DMS79 (cell line): Measurements from ENCODE around the gene PPFIA2.
A peak's percentile ranks its signal among the peaks of the same experiment; 100 is the strongest.

ENCODE experiments used
- DNase-seq: peaks from one replicate; lab custom pipeline; 2025; lab: John Stamatoyannopoulos, UW

PPFIA2 gene

DNA sequence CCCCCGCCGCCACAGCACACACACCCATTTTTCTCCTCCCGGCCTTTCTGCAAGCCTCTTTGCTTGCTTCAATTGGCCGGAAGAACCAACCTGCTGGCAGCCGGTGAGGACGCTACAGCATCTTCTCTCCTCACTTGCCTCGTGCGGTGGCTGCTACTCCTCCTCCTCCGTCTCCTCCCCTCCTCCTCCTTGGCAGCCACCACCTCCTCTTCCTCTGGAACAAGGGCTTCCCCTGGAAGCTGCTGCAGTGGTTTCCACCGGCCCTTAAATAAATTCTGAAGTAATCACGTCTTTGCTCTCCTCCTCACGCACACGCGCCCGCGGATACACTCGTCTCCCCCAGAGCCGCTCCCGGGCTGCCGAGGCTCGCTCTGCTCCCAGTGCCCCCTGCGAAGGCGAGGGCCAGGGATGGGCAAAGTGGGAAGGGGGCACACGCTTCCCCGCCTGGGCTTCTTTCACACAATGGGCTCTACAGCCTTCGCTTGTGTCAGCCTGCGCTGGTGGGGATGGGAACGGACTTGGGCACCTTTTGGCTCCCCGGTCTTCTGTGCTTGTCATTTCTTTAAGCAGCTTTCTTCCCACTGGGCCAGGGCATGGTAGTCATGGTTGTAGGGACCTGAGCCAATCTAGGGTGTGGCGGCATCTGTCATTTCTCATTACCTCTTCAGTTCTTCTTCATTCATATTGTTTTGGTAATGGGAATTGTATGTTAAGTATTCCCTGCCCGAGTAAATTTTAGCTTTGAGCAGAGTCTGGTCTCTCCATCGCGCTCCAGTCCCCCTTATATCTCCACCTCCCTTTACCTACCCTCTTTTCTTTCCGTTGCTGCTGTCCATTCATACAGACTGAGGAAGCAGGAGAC is at the start of gene PPFIA2:
PPFIA2 (minus strand) TSS at position 161 of the 862 bp plus-strand sequence.
- DNase-seq: peak; percentile 13

DNA sequence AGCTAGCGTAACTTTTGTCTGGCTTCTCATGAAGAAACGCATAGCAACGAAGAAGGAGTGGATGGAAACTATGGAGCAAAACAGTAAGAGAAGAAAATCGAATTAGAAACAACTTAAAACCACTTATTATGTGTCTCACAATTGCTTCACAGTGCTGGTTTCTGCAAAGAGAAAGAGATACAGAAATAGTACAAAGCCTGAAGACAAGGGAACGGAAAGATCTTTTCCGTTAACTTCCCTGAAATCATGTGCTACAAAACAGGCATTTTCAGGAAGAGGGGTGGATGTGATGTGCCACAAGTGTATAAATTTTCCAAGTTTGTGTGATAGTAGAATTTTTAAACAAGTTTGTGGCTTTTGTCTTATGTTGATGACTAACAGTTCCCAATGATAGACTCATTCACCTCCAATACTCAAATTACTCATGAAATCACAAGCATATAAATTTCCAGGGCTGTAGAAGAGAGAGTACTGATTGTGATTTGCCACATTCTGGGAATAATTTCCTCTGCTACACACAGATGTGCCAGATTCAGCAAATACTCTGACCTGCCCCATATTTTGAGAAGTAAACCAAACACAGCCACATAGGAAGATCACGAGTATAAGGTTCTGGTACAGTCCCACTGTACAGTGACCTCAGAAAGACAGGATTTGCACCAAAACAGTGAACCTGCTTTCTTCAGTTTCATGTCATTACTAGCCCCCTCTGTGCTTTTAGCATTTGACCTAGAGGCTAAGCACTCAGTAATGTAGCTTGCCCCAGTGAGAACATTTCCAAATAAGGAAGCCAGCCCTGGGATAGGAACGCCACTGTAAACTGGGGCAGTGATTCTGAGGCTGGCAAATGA is 41.4 kb upstream of the PPFIA2 start:
- no peak for DNase-seq

DNA sequence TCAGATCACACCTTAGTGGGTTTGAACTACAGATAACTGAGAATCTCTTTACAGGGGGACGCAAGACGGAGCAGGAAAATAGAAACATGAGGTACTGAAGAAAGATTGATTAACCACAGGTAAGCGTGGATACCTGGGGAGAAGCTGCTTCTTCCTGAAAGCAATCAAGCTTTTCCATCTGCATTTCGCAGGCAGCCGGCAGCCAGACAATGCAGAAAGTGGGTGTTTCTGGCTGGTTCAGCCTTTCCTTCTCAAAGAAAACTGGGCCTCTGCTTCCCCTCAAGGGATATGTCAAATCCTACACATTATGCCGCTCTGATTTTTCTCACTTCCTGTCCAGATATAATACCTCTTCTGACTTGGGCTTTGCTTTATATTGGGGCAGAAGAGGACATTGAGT is 39.1 kb upstream of the PPFIA2 start:
- no peak for DNase-seq

DNA sequence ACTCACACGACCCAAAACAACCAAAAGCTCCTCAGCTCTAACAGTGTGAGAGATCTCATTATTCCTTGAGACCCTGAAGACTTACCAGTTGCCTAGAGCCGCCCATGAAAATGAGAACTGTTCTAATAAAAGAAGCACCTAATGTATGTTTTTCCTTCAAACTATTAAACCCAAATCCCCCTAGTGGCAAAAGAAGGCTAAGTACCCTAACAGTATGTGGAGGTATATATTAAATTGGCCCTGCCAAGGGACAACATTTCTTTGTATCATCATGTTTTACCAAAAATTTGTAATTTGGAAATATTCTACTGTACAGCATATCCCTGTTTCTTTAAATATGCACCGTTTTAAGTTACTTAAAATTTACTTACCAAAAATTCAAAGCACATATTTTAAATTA is 38.0 kb upstream of the PPFIA2 start:
- no peak for DNase-seq

DNA sequence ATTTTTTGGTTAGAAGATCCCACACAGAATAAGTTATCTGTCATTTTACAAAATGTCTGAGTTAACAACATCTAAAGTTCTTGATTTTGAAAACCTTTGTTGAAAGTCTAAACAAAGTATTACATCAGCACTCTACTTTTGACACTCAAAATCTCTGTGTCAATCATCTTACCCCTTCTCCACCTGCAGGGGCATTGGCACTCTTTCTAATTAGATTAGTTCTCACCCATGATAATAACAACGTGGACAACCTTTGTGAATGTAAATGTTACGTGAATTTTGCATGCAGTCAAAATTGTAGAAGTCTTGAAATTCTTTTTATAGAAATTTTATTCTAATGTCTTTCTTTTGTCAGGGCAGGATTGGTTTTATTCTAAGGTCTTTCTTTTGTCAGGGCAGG is 33.5 kb upstream of the PPFIA2 start:
- no peak for DNase-seq

DNA sequence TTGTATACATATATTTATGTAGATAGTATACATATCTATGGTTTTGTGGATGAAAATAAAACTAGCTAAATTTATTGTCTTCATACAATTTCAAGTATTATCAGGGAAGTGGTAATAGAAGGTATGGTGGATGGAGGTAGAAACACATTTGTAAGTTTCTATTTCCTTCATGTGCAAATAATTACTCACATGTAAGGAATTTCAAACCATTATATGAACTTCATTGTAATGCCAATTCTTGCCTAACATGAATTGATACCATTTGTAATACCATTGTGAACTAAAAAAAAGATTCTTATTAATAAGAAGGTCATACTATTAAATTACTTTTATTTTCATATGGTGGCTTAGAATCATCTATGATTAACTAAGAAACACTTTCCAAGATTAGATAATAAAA is 20.1 kb upstream of the PPFIA2 start:
- DNase-seq: no peak

DNA sequence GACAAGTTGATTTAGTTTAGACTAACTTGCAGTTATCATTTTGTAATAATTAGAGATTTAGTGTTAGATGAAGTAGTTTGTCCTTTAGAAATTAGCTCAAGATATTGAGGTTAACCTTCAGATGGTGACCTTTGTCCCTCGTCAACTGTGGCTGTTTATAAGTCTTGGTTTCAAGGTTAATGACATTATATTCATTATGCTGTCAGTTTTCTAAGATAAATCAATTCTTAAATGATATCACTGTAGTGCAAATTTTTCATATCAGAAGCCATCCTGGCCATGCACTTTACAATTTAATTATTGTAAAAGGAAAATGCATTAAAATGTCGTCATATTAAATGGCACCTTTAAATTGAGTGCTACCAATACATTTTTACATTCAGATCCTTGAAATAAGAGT is 19.6 kb upstream of the PPFIA2 start:
- DNase-seq: no peak

DNA sequence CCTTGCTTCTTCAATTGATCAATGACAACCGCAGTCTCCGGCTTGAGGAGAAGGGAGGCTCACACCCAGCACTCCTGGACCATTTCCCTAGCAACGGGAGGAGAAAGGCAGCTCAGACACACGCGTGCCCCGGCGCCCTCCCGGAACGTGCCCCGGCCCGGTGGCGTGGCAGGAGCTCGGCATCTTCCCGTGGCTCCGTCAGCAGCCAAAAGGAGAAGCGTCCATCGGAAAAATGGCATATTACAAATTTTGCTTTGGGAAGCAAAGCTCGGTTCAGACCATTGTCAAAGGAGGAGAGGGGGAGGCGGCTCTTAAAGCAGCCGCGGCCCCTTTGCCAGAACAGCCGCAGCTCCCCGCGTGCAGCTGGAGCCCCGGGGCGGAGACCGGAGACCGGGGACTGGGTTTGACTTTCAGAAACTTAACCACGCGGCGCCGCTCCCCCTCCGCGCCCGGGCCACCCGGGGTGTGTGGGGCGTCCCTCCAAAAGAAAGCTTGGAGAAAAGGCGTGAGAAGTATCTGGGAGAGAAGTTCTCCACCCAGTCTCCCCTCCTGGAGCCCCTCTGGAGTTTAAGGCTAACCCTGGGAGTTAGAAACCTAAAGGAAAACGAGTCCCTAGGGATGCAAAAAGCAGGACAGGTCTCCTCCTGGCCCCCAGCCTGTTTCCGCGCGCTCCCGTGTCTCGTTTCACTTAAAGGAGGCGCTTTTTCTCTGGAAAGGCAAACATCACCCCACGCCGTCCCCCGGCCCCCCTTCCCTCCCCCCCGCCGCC is 545 bp downstream of the PPFIA2 start:
- DNase-seq: no peak

DNA sequence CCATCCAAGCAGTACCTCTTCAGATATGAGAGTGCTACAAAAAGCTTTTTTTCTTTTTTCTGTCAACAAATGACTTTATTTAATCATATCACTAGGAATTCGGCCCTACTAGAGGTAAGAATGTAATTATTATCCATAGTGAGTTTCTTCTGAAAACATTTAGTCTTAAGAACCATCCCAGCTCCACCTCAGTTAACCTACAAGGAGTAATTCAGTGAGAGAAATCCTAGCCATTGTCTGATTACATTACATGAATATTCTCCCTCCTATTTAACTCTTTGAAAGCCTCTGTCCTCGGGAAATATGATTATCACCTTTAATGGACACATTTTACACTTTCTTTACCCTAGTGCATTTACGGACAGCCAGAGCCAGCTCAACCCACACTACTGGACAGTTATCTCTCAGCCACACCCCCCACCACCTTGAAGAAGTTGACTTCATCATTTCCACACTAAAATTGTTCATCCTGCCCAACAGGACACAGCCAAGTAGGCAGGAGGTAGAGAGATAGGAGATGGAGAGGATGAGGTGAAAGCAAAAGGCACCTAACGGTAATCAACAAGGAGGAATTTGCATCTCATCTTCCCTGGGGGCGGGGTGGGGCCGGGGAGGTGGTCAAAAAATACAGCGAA is 1.3 kb downstream of the PPFIA2 start:
- DNase-seq: no peak

DNA sequence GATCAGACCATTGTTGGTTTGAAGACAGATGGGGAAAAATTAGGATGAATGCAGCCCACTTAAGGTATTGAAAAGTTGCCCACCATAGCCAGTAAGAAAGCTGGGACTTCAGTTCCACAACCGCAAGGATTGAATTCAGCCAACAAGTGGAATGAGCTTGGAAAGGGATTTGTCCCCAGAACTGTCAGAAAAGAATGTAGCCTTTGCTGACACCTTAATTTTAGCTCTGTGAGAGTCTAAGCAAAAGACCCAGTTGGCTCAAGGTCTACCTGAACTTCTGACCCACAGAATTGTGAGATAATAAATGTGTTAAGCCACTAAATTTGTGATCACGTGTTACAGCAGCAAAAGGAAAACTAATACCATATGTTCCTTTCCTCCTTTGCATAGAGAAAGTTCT is 29.4 kb downstream of the PPFIA2 start:
- DNase-seq: no peak

DNA sequence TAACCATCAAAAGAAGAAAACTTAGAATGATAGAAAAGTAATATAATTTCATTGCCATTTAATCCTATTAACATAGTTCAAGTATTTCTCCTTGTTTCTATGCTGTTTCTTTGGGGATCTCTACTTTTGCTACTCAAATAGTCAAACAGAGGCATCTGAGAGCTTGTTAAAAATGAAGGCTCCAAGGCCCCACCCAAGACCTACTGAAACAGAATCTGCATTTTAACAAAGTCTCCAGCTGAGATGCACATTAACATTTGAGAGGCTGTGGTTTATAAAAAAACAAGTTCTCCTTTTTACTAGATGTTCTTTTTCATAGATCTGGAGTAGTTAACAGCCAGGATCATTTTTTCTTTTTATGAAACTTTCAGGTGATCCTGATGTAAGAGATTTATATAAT is 31.8 kb downstream of the PPFIA2 start:
- no peak for DNase-seq

DNA sequence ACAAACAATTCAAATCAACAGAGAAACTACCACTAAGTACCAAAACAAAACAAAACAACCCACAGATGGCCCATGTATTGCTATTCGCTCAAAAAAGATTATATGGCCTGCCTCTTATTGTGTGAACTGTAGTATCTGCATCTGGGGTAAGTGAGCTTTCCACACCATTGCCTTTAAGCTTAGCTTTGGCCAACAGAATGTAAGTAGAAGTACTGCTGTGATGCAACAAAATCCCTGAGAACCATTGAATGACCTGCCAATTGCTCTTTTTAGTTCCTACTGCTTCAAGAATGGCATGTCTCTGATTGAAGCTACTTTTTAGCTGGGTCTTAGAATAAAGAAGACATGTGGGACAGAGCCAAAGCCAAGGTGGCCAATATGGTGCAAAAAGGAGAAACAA is 32.5 kb downstream of the PPFIA2 start:
- no peak for DNase-seq

DNA sequence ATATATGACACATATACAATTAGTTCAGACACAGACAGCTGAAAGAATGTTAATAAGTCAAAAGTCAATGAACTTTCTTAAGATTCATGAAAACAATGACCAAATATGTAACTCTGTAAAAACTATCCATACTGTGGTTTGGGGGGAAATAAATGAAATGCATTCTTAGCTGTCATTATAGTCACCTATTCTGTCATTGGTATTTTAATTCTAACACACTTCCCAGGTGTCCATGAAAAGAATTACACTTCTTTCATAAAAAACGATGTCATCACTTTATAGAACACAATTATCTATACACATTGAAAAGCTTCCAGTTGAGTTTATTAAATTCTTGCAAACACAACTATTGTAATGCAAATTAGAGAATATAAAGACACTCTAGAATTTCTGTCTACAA is 35.8 kb downstream of the PPFIA2 start:
- no peak for DNase-seq

DNA sequence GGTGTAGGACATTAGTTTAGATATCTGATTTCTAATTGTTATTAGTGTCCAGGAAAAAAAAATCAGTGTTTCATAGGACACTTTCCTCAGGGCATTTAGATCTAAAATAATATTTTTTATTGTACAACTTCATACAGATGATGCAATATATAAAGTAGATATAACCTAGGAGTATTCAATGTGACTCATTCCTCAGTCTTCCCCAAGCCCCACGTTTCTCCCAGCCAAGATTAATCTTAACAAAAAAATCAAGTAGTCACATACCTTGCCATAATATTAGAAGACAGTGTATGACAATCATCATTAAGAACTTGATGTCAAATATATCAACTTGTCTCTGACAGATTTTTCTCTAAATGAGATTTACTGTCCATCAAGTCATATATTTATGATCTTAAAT is 37.1 kb downstream of the PPFIA2 start:
- DNase-seq: no peak

DNA sequence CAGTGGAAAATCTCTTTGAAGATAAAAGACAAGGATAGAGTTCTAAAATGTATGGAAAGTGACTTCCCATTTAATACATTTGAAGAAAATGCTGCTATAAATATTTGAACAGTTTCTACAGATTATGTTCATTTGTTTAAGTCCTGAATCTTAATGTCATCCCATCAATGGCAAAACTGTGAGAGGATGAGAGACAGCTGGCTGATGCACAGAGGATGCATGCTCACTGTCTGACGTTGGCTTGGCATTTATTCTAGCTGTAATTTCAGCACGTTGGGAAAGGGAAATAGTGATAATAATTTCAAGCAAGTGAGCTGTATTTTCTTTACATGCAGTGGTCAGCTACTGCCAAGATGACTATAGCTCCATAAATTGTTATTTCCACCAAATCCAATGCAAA is 40.5 kb downstream of the PPFIA2 start:
- DNase-seq: no peak

DNA sequence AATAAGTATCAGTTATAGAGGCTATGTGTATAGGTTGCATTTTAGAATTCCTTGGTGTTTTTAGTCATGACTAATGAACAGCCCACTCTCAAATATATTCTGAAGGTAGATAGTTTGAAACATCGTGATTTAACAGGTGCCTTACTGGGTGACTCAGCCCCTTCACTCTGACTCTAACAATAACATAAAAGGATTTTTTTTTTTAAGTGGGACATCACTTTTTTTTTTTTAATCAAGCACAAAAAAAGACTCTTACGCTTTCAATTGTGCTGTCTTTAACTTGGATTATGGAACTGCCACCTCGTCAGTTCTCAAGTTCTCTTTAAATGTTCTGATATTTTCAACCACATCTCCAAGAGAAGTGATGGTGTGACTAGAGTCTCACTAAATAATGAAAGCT is 46.6 kb downstream of the PPFIA2 start:
- DNase-seq: no peak

DNA sequence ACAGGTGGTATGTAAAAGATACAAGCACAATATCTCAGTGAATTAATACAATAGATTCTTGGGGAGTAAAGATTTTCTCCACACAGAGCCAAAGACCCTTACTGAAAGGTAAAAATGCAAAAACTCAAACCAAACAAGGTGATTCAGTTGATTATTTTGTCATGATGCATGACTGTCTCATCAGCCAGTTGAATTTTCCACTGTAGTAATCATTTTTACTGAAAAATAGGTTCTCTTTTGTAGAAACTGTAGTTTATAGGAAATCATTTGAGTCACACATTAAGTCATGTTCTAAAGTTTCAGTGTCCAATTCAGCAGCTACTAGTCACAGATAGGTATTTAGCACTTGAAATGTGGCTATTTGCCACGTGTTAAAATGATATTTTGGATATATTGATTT is 53.6 kb downstream of the PPFIA2 start:
- no peak for DNase-seq

DNA sequence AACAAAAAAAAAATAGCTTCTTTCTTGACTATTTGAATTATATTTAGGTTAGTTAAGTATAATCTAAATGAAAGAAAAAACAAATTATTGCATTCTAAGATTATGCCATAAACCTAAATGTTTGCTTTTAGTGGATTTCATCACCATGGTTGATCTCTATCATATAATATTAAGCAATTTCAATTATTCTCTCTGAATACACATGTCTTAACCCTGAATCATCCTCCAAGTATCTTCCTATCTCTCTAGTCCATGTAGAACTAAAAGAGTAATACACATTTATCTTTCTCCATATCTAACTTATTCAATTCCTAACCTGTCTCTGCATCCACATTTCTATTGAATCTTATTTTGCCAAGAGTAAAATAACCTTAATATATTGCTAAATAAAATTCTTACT is 59.6 kb downstream of the PPFIA2 start:
- no peak for DNase-seq

DNA sequence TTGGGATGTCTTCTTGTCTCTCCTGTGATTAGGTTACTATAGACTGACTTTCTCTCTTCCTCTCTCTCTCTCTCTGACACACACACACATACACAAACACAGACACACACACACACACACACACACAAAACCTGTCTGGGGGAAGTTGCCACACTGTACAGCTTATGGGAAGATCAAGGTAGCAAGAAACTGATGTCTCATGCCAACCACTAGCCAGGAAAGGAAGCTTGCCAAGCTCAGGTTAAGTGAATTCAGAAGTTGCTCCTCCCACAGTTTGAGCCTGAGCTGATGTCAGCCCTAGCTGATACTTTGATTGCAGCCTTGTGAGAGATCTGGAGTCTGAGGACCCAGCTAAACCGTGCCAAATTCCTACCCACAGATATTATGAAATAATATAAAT is 67.1 kb downstream of the PPFIA2 start:
- DNase-seq: no peak

DNA sequence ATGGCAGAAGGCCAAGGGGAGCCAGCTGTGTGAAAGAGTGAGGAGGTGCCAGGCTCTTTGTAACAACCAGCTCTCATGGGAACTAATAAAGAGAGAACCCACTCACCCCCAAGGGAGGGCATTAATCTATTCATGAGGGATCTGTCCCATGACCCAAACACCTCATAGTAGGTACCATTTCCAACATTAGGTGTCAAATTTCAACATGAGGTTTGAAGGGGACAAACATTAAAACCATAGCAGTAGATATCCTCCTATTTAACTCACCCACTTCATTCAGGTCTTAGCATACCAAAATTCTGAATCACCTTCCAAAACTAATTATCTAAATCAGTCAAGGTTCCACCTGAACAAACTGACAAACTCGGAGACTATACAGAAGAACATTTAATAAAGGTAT is 75.3 kb downstream of the PPFIA2 start:
- no peak for DNase-seq

DNA sequence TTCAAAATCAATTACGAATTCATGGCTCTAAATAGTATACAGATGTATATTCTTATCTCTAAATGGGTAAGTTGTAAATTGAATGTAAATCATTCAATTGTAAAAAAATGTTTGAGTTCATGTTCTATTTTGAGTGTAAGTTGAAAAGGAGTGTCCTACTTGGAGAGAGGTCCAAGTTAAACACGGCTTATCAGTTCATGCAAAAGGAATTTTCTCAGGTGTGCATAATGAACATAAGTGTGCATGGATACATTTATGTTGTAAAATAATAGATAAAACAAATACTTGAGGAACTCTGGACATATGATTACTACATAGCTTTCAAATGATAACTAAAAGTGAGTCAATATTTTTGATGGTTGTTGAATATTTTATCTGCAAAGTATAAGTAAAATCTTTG is 79.5 kb downstream of the PPFIA2 start:
- no peak for DNase-seq

DNA sequence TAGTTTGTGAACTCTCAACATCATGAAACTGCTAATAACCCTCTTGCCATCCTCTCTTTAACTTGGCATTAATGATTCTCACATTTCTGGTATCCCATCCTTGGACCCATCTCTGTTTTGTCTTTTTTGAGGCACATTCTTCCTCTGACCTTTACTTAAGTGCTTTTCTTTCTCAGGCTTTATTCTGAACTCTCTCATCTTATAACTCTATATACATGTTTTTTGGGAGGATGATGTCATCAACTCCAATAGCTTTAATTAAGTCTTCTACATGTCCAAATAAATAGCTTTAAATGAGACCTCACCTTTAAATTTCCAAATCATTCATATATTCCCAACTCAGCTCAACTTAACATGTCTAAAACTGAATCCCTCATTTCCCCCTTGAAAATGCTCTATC is 88.4 kb downstream of the PPFIA2 start:
- DNase-seq: no peak
